GM18858 (cell line): ENCODE measurements around the gene EPS8L1.

Source experiments
- ATAC-seq: cut with Tn5 transposase; IDR thresholded peaks from one replicate; pipeline ENCODE4 v1.9.1; 2021; ENCODE audit not compliant: unreplicated experiment

Gene EPS8L1

DNA sequence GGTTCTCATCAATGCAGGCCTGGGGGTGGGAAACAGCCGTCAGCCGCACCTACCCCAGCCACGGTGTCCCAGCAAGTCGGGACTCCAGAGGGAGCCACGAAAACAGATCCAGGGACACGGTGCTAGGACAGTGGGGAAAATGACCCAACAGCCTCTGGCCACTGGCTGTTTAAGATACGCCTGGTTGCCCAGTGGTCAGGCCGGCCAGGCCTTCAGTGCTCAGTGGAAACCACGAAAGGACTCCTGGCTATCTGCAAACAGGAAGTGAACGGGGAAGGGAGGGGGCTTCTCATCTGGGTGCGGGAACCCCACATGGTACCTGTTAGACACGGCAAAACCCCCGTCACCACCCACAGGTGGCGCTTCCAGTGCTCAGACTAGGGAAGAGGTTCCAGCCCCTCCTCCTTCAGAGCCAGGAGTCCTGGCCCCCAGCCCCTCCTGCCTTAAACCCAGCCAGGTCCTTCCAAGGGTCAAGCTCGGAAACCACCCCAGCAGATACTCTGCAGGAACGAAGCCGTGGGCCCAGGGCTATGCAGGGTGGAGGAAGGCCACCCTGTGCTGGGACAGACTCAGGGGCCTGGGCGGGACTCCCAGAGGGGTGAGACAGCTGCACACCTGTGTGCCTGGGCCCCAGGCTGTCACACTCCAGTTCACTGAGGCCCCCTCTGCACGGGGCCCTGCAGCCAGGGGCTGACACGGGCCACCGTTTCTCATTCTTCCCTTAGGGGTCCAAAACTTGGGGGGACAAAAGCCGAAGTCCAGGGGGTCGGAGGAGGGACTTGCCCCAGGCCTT lies 37.3 kb downstream of the EPS8L1 start:
- no peak for ATAC-seq

DNA sequence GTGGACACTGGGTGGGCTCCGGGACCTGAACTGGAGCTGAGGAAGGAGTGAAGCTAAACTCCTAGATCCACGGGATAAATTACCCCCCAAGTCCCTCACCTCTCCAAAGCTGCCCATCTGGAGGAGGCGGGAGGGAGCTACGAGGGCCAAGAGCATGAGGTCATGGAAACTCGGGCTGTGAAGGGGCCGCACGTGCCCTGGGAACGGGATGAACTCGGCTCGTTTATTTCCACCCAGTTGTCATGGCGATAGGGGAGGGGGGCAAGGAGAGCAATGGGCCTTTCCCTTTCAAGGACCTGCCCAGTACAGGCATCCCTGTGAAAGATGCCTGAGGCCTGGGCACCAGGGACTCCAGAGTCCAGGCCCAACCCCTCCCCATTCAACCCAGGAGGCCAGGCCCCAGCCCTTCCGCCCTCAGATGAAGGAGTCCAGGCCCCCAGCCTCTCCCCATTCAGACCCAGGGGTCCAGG lies 37.9 kb downstream of the EPS8L1 start:
- no peak for ATAC-seq

DNA sequence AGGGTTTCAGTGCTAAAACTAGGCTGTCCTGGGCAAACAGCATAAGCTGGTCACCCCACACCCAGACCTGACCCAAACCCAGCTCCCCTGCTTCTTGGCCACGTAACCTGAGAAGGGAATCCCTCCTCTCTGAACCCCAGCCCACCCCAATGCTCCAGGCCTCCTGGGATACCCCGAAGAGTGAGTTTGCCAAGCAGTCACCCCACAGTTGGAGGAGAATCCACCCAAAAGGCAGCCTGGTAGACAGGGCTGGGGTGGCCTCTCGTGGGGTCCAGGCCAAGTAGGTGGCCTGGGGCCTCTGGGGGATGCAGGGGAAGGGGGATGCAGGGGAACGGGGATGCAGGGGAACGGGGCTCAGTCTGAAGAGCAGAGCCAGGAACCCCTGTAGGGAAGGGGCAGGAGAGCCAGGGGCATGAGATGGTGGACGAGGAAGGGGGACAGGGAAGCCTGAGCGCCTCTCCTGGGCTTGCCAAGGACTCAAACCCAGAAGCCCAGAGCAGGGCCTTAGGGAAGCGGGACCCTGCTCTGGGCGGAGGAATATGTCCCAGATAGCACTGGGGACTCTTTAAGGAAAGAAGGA lies 39.0 kb downstream of the EPS8L1 start:
- ATAC-seq, result no peak

DNA sequence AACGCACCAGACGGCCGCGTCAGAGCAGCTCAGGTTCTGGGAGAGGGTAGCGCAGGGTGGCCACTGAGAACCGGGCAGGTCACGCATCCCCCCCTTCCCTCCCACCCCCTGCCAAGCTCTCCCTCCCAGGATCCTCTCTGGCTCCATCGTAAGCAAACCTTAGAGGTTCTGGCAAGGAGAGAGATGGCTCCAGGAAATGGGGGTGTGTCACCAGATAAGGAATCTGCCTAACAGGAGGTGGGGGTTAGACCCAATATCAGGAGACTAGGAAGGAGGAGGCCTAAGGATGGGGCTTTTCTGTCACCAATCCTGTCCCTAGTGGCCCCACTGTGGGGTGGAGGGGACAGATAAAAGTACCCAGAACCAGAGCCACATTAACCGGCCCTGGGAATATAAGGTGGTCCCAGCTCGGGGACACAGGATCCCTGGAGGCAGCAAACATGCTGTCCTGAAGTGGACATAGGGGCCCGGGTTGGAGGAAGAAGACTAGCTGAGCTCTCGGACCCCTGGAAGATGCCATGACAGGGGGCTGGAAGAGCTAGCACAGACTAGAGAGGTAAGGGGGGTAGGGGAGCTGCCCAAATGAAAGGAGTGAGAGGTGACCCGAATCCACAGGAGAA lies 39.9 kb downstream of the EPS8L1 start:
- no peak for ATAC-seq

DNA sequence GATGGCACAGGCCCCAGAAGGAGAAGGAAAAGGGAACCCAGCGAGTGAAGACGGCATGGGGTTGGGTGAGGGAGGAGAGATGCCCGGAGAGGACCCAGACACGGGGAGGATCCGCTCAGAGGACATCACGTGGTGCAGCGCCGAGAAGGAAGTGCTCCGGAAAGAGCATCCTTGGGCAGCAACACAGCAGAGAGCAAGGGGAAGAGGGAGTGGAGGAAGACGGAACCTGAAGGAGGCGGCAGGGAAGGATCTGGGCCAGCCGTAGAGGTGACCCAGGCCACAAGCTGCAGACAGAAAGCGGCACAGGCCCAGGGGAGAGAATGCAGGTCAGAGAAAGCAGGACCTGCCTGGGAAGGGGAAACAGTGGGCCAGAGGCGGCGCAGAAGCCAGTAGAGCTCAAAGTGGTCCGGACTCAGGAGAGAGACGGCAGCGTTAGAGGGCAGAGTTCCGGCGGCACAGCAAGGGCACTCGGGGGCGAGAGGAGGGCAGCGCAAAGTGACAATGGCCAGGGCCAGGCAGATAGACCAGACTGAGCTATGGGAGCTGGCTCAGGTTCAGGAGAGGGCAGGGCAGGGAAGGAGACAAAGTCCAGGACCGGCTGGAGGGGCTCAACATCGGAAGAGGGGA lies 40.7 kb downstream of the EPS8L1 start:
- no peak for ATAC-seq

DNA sequence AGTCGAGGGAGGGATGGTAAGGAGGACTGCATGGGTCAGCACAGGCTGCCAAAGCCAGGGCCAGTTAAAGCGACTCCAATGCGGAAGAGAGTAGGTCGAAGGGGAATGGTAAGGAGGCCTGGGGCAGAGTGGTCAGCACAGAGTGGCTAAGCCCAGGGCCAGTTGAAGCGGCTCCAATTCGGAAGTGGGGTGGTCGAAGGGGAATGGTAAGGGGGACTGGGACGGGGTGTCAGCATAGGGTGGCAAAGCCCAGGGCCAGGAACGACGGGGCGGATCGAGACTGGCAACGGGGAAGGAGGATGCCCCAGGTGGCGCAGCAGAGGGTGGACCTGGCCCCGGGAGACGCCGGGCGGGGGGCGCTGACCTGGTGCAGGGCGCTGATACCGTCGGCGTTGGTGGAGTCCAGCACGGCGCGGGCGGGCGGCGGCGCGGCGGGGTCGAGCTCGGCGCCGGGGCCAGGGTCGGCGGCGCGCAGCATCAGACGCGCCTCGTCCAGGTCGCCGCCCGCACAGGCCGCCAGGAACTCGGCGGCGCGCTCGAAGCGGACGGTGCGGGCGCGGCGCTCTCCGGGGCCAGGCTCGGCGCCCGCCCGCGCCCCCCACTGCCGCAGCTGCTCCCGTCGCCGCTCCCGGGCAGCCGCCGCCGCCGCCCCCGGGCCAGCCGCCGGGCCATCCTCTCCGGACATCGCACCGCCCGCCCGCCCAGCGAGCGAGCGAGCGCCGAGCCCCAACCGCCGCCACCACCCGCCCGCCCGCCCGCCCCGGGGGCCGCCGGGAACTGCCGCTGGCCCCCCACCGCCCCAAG lies 41.4 kb downstream of the EPS8L1 start, which contains the start of gene PPP1R12C:
PPP1R12C (minus strand) TSS at position 779 of the 804 bp plus-strand sequence; CDS start at position 685, 94 bp downstream.
- ATAC-seq, result no peak

DNA sequence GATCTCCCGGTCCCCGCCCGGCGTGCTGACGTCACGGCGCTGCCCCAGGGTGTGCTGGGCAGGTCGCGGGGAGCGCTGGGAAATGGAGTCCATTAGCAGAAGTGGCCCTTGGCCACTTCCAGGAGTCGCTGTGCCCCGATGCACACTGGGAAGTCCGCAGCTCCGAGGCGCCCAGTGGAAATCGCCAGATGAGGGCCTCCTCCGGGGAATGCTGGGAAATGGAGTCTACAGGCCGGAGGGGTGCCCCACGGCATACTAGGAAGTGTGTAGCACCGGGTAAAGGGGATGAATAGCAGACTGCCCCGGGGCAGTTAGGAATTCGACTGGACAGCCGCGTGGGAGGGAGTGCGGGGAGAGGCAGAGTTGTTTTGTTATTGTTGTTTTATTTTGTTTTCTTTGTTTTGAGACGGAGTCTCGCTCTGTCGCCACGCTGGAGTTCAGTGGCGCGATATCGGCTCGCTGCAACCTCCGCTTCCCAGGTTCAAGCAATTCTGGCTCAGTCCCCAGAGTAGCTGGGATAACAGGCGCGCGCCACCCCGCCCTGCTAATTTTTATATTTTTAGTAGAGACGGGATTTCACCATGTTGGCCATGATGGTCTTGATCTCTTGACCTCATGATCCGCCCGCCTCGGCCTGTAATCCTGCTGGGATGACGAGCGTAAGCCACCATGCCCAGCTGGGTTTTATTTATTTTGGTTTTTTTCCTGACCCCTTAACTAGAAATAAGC lies 42.2 kb downstream of the EPS8L1 start:
- ATAC-seq, result peak; percentile 67

DNA sequence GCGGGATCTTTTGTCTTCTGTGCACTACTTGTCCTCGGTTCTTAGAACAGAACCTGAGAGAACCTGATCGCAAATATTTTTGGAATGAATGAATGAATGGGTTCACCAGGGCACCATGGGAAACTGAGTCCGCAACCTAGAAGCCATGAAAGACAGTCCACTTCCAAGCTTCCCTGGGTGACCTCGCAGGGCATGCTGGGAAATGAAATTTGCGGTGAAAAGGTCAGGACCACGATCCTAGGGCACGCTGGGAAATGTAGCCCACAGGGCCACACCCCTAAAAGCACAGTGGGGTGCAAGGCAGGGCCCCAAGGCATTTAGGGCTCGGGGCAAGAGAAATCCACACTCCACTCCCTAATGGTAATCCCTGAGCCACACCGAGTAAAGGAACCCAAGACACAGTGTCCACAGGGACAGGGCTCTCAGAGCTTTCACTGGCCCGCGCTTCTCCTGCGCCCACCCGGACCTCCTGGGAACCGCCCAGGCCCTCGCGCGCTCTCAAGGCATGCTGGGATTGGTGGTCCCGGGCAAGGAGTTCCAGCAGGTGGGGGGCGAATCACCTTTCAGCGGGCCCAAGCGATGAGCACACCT lies 42.8 kb downstream of the EPS8L1 start:
- no peak for ATAC-seq

DNA sequence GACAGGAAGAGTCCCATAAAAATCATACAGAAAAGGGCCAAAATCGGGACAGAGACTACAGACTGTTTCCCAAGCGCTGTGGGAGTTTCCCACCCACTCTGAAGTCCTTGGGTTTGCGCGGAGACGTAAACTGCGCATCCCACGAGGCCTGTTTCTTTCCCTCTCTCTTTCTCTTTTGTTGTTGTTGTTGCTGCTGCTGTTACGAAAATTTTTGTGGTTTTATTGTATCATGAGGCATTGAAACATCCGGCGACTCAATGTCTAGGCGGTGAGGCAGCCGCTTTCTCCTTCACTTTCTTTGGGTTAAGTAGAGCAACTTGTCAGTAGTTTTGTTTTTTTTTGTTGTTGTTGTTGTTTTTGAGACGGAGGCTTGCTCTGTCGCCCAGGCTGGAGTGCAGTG lies 43.4 kb downstream of the EPS8L1 start:
- ATAC-seq, result no peak

DNA sequence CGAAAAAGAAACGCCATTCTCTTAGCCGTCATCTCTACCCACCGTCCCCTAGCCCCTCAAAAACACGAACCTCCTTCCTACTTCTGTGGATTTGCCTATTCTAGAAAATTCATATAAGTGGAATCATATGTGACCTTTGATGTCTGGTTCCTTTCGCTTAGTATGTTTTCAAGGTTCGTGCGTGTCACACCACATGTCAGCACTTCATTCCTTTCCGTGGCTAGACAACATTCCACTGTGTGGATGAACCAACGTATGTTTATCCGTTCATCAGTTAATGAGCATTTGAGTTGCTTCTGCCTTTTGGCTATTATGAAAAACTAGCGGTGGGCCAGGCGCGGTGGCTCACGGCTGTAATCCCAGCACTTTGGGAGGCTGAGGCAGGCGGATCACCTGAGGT lies 55.8 kb downstream of the EPS8L1 start:
- ATAC-seq, result no peak

DNA sequence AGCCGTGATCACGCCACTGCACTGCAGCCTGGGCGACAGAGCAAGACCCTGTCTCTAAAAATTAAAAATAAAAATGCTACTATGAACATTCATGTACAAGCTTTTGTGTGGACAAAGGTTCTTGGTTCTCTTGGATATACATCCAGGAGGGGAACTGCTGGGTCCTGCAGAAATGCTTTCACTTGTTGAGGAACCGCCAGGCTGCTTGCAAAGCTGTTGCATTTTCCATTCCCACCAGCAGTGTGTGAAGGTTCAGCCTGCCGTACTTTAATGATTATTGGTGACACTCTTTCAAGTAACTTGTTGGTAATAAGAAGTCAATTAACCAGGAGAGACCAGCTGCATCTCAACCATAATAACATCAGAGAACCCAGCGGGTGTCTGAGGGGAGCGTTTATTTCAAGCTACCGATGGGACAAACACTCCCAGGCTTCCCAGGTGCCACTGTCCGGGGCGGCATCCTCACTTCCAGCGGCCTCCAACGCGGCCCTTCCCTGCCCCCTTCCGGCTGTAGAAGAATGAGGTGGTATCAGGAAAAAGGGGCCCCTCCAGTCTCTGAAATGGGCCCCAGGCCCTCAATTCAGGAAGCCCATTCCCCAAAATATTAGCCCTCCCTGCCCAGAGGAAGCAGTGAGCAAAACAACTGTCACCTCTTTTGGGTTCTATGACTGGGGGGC lies 56.9 kb downstream of the EPS8L1 start:
- ATAC-seq, result no peak

DNA sequence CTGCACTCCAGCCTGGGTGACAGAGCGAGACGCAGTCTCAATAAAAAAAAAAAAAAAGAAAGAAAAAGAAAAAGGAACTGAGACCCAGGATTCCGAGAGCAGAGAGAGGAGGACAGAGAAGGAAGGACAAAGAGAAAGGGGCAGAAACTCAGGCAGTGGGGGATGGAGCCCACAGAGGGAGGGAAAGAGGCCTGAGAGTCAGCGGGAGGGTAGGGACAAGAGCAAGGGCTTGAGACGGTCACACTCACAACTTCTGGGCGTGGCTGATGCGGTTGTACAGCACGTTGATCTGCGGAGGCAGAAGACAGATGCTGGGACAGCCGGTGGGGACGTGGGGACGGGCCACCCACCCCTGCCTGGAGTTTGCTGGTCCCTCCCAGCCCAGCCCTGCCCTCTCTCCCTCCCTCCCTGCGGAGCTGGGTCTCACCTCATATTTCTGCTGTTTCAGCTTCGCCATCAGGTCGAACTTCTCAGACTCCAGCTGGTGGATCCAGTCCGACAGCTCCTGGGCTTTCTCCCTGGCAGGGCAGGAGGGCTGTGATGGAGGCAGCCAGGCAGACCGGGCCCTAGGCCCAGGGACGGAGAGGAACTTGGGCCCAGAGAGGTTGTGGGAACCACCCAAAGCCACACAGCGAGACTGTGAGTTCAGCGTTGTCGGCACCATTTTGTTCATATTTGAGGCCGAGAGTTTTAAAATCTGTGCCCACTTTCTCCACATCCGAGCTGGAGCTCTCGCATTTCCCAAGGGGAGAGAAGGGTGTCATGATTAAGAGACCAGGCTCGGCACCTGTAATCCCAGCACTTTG lies 58.2 kb downstream of the EPS8L1 start:
- ATAC-seq, result no peak

DNA sequence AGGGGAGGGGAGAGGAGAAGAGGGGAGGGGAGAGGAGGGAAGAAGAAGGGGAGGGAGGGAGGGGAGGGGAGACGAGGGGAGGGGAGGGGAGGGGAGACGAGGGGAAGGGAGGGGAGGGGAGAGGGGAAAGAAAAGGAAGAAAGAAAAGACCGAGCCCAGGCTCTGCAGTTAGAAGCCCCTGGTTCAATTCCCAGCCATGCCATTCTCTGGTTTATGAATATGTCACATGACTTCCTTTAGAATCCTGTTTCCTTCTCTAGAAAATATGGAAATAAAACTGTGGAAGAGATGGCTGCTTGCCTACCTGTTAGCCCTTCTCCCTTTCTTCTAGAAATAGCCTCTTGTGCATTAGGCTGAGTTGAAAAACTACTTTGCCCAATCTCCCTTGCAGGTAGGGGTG lies 59.1 kb downstream of the EPS8L1 start:
- no peak for ATAC-seq

DNA sequence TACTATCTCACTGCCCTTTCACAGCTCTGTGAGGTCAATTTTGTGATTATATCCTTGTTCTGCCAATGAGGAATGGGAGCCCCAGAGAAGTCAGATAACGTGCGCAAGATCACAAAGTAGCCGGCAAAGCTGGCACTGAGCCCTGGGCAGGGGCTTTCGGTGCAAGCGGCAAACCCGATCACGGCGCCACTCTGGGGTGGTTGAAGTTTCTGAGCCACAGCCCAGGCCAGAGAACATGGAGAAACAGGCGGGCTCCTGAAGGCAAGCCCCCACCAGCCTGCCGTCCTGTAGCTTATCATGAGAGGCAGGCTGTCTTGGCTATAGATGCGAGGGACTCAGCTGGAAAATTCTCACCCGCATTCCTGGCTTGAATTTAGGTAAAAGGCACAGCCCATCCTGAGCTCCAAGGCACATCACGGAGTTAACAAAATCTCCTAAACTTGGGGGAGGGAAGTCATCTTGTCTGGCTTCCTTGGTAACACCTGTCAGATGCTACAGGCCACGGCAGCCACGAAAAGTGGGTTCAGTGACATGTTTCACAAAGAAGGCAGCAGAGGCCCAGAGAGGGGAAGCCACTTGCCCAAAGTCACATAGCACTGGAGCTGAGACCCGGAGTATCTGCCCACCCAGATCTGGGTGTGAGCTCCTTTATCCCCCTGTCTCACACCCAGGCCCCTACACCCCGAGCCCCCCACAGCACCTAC lies 60.9 kb downstream of the EPS8L1 start:
- no peak for ATAC-seq
